H9 (cell line): ENCODE data around the gene RPL39L. TPM values are rescaled to one million over a fixed set of nuclear protein-coding genes. Genes with fewer than 3 reads are reported as not detected.

Experiments
- DNase-seq: peaks from one replicate; pipeline ENCODE4 v3.0.0-alpha.2; 2017
- H2AFZ ChIP-seq: one replicate; pipeline ENCODE4 v1.6.1; 2013; ENCODE audit warnings: mild to moderate bottlenecking, low read length, control low read depth, moderate library complexity
- H2AK5ac ChIP-seq: 2 replicates; pipeline ENCODE4 v1.6.1; 2013; ENCODE audit warnings: low read length, control low read depth, mixed read lengths; ENCODE audit not compliant: insufficient read length
- H2BK120ac ChIP-seq: one replicate; pipeline ENCODE4 v1.6.1; 2013; ENCODE audit warnings: low read depth, mild to moderate bottlenecking, low read length, control low read depth, inconsistent platforms; ENCODE audit not compliant: poor library complexity, severe bottlenecking
- H2BK12ac ChIP-seq: 2 replicates; pipeline ENCODE4 v1.6.1; 2013; ENCODE audit warnings: low read length, control low read depth, mixed read lengths, low read depth; ENCODE audit not compliant: insufficient read length
- H2BK15ac ChIP-seq: 2 replicates; pipeline ENCODE4 v1.6.1; 2013; ENCODE audit warnings: low read depth, low read length, control low read depth
- H2BK20ac ChIP-seq: one replicate; pipeline ENCODE4 v1.6.1; 2013; ENCODE audit warnings: low read depth, mild to moderate bottlenecking, low read length, control low read depth, inconsistent platforms; ENCODE audit not compliant: poor library complexity, severe bottlenecking
- H2BK5ac ChIP-seq: 2 replicates; pipeline ENCODE4 v1.6.1; 2013; ENCODE audit warnings: low read length, control low read depth, mixed read lengths; ENCODE audit not compliant: insufficient read length
- H3K14ac ChIP-seq: 2 replicates; pipeline ENCODE4 v1.6.1; 2013; ENCODE audit warnings: low read length, control low read depth; ENCODE audit not compliant: insufficient read depth
- H3K18ac ChIP-seq: 2 replicates; pipeline ENCODE4 v1.6.1; 2013; ENCODE audit warnings: low read depth, mild to moderate bottlenecking, mixed read lengths, low read length, control low read depth; ENCODE audit not compliant: insufficient read length
- H3K23ac ChIP-seq: 2 replicates; pipeline ENCODE4 v1.6.1; 2013; ENCODE audit warnings: low read length, control low read depth, mixed read lengths, low read depth; ENCODE audit not compliant: insufficient read length
- H3K23me2 ChIP-seq: 2 replicates; pipeline ENCODE4 v1.6.1; 2013; ENCODE audit warnings: low read depth, mild to moderate bottlenecking, mixed read lengths, low read length, control low read depth; ENCODE audit not compliant: insufficient read length, poor library complexity, severe bottlenecking
- H3K27ac ChIP-seq: 2 replicates; pipeline ENCODE4 v1.5.1; 2013; ENCODE audit warnings: low read length, control low read depth, mixed read lengths, low read depth; ENCODE audit not compliant: insufficient read length
- H3K27me3 ChIP-seq: 2 replicates; pipeline ENCODE4 v1.6.1; 2013; ENCODE audit warnings: low read length, control low read depth, inconsistent platforms; ENCODE audit not compliant: insufficient read depth
- H3K4ac ChIP-seq: 2 replicates; pipeline ENCODE4 v1.6.1; 2013; ENCODE audit warnings: low read depth, mild to moderate bottlenecking, control low read depth, inconsistent platforms, low read length, moderate library complexity
- H3K4me1 ChIP-seq: 2 replicates; pipeline ENCODE4 v1.6.1; 2013; ENCODE audit warnings: low read length, control low read depth, inconsistent platforms; ENCODE audit not compliant: insufficient read depth
- H3K4me2 ChIP-seq: 2 replicates; pipeline ENCODE4 v1.6.1; 2013; ENCODE audit warnings: low read length, control low read depth, mixed read lengths; ENCODE audit not compliant: insufficient read length, insufficient read depth
- H3K56ac ChIP-seq: 2 replicates; pipeline ENCODE4 v1.6.1; 2013; ENCODE audit warnings: low read depth, mild to moderate bottlenecking, mixed read lengths, low read length, control low read depth; ENCODE audit not compliant: insufficient read length
- H3K79me1 ChIP-seq: 2 replicates; pipeline ENCODE4 v1.6.1; 2013; ENCODE audit warnings: low read depth, mild to moderate bottlenecking, moderate library complexity, low read length, control low read depth, inconsistent platforms; ENCODE audit not compliant: insufficient read depth, poor library complexity, severe bottlenecking
- H3K79me2 ChIP-seq: 2 replicates; pipeline ENCODE4 v1.6.1; 2013; ENCODE audit warnings: low read length, control low read depth, inconsistent platforms; ENCODE audit not compliant: insufficient read depth
- H3K9ac ChIP-seq: 2 replicates; pipeline ENCODE4 v1.6.1; 2013; ENCODE audit warnings: low read length, control low read depth, mixed read lengths; ENCODE audit not compliant: insufficient read length; ENCODE audit errors: extremely low read depth
- H3K9me3 ChIP-seq: one replicate; pipeline ENCODE4 v1.6.1; 2013; ENCODE audit warnings: low read depth, low read length, inconsistent platforms; ENCODE audit not compliant: control insufficient read depth
- H3T11ph ChIP-seq: one replicate; pipeline ENCODE4 v1.6.1; 2013; ENCODE audit warnings: mild to moderate bottlenecking, low read length, control low read depth, inconsistent platforms
- H4K20me1 ChIP-seq: one replicate; pipeline ENCODE4 v1.6.1; 2013; ENCODE audit not compliant: control insufficient read depth, insufficient read length, insufficient read depth
- H4K5ac ChIP-seq: 2 replicates; pipeline ENCODE4 v1.6.1; 2013; ENCODE audit warnings: low read depth, mild to moderate bottlenecking, mixed read lengths, low read length, control low read depth; ENCODE audit not compliant: insufficient read length
- H4K8ac ChIP-seq: replicated peaks from 2 replicates; pipeline ENCODE4 v1.6.1; 2013; ENCODE audit warnings: low read length, control low read depth, mixed read lengths, low read depth; ENCODE audit not compliant: insufficient read length
- H4K91ac ChIP-seq: 2 replicates; pipeline ENCODE4 v1.6.1; 2013; ENCODE audit warnings: low read depth, mild to moderate bottlenecking, moderate library complexity, mixed read lengths, low read length, control low read depth; ENCODE audit not compliant: insufficient read length
- H3K27ac Mint-ChIP-seq, 3 experiments: 2 replicates in 2 of 3; 3 replicates in 1 of 3; pipeline ENCODE4 v1.8.0; 2020 to 2021; ENCODE audit warnings: mixed read lengths in 3 of 3, mild to moderate bottlenecking in 1 of 3, moderate library complexity in 1 of 3
- H3K27me3 Mint-ChIP-seq: 2 replicates; pipeline ENCODE4 v1.8.0; 2021; ENCODE audit warnings: low read depth, mild to moderate bottlenecking, moderate library complexity, mixed read lengths
- H3K36me3 Mint-ChIP-seq, 3 experiments: 2 replicates in 2 of 3; 3 replicates in 1 of 3; pipeline ENCODE4 v1.8.0; 2020 to 2021; ENCODE audit warnings: low read depth in 3 of 3, mixed read lengths in 3 of 3; ENCODE audit not compliant: insufficient read depth in 1 of 3
- H3K4me1 Mint-ChIP-seq, 2 experiments: 2 replicates each; pipeline ENCODE4 v1.8.0; 2020; ENCODE audit warnings: mixed read lengths in 2 of 2
- H3K4me3 Mint-ChIP-seq, 2 experiments: 2 replicates in 1 of 2; 3 replicates in 1 of 2; pipeline ENCODE4 v1.8.0; 2020 to 2021; ENCODE audit warnings: mild to moderate bottlenecking in 2 of 2, mixed read lengths in 2 of 2, moderate library complexity in 1 of 2
- H3K9me3 Mint-ChIP-seq, 2 experiments: 2 replicates in 1 of 2; 3 replicates in 1 of 2; pipeline ENCODE4 v1.8.0; 2020; ENCODE audit warnings: mild to moderate bottlenecking in 2 of 2, mixed read lengths in 2 of 2, moderate library complexity in 1 of 2
- CTCF ChIP-seq: fragments of 200-600 bp; sonication (generic); conservative IDR thresholded peaks from 3 replicates; pipeline ENCODE4 v1.8.0; 2021; ENCODE audit warnings: antibody characterized with exemption, mild to moderate bottlenecking
- WGBS: extraction: QIAGEN DNeasy Blood & Tissue Kit; methylation state at CpG from one replicate; pipeline ENCODE4 v1.1.7; 2013; ENCODE audit warnings: missing lambda C conversion rate, low lambda C conversion rate, mixed read lengths; ENCODE audit not compliant: insufficient read length; ENCODE audit errors: extremely low coverage; 5-methylcytosine and 5-hydroxymethylcytosine counted together
- total RNA-seq: library from RNA; stranded (reverse); gene quantifications from 2 replicates; pipeline ENCODE4 v1.2.1, GENCODE V29; 2021

Gene RPL39L
- total RNA-seq, 1 experiment from 2014 or later = 71.7 TPM

- H3T11ph ChIP-seq = no peak overlapping the region
- no peak overlapping the region for H2BK20ac ChIP-seq
- DNase-seq = no peak
- Mint-ChIP-seq H3K36me3 (peaks cover 4 to 10% (median 10%) of the 10 kb centered on the region in 3 experiments; a peak in 6 of 7 replicates), H3K27me3 (no peaks in the 10 kb centered on the region), H3K4me3 (no peak overlapping the region), H3K27ac (no peak overlapping the region), H3K4me1 (peaks cover 5 to 6% of the 10 kb centered on the region in 2 experiments; a peak in 3 of 4 replicates), H3K9me3 (no peaks in the 10 kb centered on the region)
- H4K5ac ChIP-seq = no peak overlapping the region
- H3K56ac ChIP-seq = no peak overlapping the region
- no CpG with 5 or more reads among the region's 1 CpG for WGBS
- no peak overlapping the region for H3K27ac ChIP-seq
- no peaks in the 10 kb centered on the region for H3K9me3 ChIP-seq
- no peak overlapping the region for H2AFZ ChIP-seq
- no peak overlapping the region for H2BK120ac ChIP-seq
- H3K9ac ChIP-seq = no peak overlapping the region
- no peaks in the 10 kb centered on the region; the same call in 1 of the 2 replicates for H3K27me3 ChIP-seq
- H3K4me1 ChIP-seq = no peaks in the 10 kb centered on the region
- H2BK15ac ChIP-seq = no peak overlapping the region
- H2BK5ac ChIP-seq = no peak overlapping the region
- no peak overlapping the region for H3K18ac ChIP-seq
- no peak overlapping the region for H3K4ac ChIP-seq
- no peak overlapping the region for H3K4me2 ChIP-seq
- H3K14ac ChIP-seq = no peak overlapping the region
- H2AK5ac ChIP-seq = no peak overlapping the region
- H2BK12ac ChIP-seq = no peak overlapping the region
- no peaks in the 10 kb centered on the region for H4K20me1 ChIP-seq
- no peak overlapping the region for H4K91ac ChIP-seq
- no peaks in the 10 kb centered on the region for H3K79me2 ChIP-seq
- no peaks in the 10 kb centered on the region for H3K23me2 ChIP-seq
- H4K8ac ChIP-seq = no peak overlapping the region
- no peak for TF ChIP-seq CTCF
- no peaks in the 10 kb centered on the region for H3K79me1 ChIP-seq
- no peak overlapping the region for H3K23ac ChIP-seq
Observed at GRCh38 chr3:187122261-187122660, 17.0 kb downstream of the RPL39L start.
